GM19438 (cell line): ENCODE data around the gene MAPKBP1.

Source experiments
- ATAC-seq: cut with Tn5 transposase; IDR thresholded peaks from one replicate; pipeline ENCODE4 v1.9.1; 2021; ENCODE audit warnings: low read depth; ENCODE audit not compliant: unreplicated experiment

The MAPKBP1 gene

DNA sequence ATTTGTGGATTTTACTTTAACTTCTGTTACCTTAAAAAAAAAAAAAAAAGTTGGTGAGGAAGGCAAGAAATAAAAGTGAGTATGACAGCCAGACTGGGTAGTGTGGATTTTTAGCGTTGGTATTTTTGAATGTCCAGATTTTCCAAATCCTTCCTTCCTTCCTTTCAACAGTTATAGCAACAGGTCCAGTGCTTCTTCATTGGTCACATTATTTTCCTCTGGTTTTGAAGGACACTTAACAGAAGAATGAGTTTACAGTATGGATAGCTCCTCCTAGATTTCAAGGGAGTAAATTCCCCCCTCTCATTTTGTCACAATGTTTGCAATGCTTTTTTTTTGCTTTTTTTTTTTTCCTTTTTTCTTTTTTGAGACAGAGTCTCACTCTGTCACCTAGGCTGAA, 6.4 kb downstream of the MAPKBP1 start:
- ATAC-seq, result no peak

DNA sequence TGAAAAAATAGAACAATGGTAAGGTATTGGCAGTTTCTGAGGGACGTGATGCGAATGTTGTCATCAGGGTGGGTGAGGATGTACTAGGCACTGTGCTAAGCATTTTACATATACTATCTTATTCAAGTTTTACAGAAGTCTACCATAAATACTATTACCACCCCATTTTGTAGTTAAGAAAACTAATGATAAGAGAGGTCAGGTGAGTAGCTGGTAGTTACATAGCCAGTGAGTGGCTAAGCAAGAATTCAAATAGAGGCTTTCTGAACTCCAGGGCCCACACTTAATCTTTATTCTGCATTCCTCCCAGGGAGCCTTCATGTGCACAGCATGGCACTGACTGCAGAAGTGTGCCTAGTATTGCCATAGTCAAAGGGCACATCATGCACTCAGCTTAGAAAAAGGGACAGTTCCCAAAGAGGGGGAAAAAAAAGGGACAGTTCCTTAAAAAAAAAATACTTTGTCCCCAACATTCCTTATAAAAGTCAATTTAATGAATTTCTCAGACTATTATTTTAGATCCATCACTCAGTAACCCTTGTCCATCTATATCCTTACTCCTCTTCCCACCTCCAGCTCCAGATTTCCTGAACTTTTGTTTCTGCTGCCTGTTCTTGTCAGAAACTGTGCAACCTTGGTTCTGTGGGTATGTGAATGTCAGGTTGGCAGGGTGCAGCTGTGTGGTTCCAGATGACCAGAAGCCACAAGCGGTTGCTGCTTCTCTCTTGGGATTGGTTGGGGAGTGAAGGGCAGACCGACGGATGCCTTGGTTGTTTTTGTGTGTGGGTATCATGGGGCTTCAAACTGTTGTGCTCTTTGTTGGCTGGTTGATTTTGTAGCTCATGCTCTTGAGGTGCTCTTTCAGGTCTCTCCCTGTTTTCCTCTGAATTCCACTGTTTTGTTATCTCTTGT, 8.3 kb downstream of the MAPKBP1 start:
- ATAC-seq, result no peak

DNA sequence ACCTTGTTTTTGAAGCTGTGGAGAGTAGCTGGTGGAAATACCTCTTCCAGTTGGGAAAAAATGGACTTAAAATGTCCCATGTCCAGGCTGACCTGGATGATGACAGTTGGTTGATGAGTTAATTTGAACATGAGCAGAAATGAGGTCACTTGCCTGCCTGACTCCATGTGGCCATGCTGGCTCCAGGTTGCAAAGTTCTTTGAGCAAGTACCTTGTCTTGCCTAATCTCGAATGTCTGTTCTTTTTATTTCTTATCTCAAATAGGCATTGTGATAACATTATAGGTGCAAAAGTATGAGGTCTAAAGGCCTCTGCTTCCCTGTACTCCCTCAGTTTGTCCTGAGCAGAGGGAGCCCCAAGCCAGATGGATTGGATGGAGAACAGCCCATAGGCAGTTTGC, 9.0 kb downstream of the MAPKBP1 start:
- no peak for ATAC-seq

DNA sequence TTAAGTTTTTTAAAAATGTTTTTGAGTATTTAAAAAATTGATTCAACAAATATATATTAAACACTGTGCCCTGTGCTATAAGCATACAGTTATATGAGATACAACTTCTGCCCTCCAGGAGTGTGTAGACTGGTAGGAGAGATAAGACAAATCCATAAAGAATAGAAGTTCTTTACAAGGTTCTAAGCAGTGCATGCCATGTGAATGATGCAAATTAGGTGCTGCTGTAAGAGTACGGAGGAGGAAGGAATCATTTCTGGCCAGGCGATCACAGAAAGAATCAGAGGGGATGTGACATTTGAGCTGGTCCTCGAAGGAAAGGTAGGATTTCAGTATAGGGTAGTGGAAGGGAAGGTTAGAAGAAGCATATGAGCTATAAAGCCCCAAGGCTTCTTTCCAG, 14.0 kb downstream of the MAPKBP1 start:
- no peak for ATAC-seq

- ATAC-seq, result no peak
These were observed 15.0 kb downstream of the MAPKBP1 start for GRCh38 chr15:41789236-41789635.

- no peak for ATAC-seq
These were observed 15.4 kb downstream of the MAPKBP1 start for GRCh38 chr15:41789662-41790061.

DNA sequence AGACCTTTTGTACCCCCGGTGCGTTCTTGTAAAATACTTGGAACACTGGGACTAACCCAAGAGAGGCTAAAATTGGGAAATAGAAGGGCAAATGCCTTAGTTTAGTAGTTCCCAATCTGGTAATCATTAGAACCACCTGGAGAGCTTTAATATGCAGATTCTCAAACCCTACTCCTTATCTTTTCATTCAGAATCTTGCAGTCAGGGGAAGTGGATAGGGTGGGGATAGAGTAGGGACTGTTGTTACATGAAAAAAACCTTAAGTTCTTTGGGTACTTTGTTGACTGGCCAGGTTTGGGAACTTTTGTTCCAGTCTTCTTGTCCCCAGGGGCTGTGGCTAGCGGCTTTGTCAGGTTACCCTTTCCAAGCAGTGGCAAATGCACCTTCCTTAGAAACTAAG, 15.9 kb downstream of the MAPKBP1 start:
- no peak for ATAC-seq

GRCh38 chr15:41790756-41791546, 16.7 kb downstream of the MAPKBP1 start:
- ATAC-seq, result no peak

DNA sequence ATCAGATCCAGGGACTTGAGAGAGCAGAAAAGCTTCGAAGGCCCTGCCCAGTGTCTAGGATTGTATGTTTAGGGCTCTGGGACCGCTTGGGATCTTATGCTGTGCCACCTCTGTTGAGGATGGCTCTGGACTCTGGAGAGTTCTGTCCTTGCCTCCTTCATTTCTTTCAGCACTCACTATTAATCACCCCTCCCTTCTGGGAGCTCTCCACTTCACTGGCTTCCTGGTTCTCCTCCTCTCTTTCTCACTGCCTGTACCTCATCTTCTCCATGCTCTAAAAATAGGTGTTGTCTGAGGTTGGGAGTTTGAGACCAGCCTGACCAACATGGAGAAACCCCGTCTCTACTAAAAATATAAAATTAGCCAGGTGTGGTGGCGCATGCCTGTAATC, 17.3 kb downstream of the MAPKBP1 start:
- no peak for ATAC-seq

DNA sequence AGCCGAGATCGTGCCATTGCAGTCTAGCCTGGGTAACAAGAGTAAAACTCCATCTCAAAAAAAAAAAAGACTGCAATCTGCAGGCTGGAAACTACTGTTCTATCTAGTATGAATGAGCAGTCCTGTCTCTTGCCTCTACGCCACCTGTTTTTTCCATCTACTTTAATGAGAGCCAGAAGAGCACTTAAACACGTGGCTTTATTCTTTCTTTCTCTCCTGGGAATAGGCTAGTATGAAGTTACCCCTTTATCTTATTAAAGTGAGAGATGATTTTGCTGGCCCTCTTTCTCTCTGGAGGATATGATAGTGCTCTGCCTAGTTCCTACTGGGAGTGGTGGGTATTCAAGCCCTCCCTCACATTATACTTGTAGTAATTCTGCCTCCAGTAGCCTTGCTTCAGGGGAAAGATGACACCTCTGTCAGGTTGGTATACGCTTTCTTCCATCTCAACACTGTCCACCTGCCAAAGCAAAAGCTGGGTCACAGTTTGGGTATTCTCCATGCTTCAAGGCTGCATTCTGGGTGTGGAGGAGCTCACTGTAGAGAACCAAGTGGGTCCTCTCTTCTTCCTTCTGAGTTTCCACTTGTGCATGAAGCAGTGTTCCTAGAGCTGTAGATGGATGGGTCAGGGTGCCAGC, 17.8 kb downstream of the MAPKBP1 start:
- ATAC-seq, result no peak

- no peak for ATAC-seq
These were observed 19.8 kb downstream of the MAPKBP1 start for GRCh38 chr15:41794081-41794480.

DNA sequence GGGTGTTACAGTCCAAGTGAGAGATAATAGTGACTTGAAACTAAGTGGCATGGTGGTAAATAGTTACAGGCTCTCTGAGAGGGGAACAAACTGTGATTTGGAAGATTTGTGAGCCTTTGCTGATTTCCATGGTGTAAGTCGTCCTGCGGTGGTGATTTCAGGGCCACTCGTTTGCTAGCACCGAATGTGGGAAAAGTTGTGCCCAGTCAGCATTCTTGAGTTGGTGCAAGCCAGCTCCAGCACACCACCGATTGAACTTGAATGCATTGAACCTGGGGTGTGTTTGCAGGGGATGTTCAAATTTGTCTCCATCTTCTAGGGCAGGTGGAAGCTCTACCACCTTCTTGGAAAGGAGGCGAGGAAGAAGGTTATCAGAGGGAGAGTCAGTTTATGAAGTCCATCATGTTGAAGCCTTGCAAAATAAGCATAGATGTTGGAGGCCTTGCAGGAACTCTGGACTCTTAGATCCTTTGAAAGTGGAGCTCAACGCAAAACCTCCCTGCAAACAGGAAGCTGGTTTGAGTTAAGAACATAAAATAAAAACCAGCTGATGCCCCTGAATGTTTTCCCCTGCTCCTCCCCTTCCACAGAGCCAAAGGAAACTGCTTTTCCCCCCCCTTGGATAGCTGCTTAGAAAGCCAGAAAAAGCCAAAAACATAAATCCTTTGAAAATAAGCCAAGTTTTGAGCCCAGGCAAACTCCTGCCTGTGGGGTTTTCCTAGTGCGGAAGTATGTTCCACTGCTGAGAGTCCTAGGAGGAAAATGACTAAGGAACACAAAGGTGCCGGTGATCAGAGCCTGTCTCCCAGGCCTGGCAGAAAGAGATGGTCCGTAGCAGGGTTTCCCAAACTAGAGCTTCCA, 21.9 kb downstream of the MAPKBP1 start:
- ATAC-seq, result no peak

GRCh38 chr15:41797201-41797944, 23.1 kb downstream of the MAPKBP1 start:
- no peak for ATAC-seq

- ATAC-seq, result no peak
These were observed 24.6 kb downstream of the MAPKBP1 start for GRCh38 chr15:41798607-41799487.

GRCh38 chr15:41799488-41799805, 25.2 kb downstream of the MAPKBP1 start:
- no peak for ATAC-seq

- ATAC-seq, result no peak
These were observed 26.9 kb downstream of the MAPKBP1 start for GRCh38 chr15:41801185-41801584.

DNA sequence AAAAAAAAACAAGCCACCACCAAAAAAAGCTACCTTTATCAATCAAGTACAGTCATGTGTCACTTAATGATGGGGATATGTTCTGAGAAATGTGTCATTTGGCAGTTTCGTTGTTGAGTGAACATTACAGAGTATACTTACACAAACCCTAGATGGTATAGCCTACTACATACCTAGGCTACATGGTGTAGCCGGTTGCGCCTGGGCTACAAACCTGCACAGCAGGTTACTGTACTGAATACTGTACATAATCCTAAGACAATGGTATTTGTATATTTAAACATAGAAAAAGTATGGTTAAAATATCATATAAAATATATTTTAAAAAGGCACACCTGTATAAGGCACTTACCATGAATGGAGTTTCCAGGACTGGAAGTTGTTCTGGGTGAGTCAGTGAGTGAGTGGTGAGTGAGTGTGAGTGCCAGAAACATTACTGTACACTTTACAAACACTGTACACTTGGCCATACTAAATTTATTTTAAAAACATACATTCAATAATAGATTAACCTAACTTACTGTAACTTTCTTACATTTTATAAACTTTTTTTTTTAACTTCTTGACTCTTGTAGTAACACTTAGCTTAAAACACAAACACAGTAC, 27.7 kb downstream of the MAPKBP1 start:
- no peak for ATAC-seq

DNA sequence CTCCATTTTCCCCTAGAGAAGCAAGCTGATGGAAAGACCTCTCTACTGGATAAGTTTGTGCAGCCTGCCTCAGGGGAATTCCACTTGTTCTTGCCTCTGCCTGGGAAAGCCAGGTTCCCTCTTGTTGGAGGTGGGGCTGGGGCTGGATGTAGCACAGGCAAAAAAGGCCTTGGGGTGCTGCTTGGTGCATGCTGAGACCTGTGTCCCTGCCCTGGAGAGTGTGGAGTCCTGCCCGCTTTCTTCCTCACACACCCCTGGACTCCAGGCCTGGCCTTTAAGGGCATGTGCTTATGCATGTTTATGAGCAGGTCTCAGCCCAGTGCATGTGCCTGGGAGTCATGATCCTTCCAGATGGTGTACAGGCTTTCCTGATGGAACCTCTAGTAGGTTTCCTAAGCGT, 30.1 kb downstream of the MAPKBP1 start:
- no peak for ATAC-seq
